GM12878 (cell line): ENCODE measurements around the gene STK39. TPM values are rescaled to one million over a fixed set of nuclear protein-coding genes. Genes with fewer than 3 reads are reported as not detected.

Source experiments
- ATAC-seq: fragments of 200-7000 bp; cut with Tn5 transposase; 3 replicates; pipeline ENCODE4 v1.9.1; 2020; ENCODE audit warnings: mild to moderate bottlenecking, moderate library complexity
- BruUV-seq: library from RNA; stranded (reverse); fragments of 400-500 nt; replicated peaks from 2 replicates; lab custom pipeline; 2021; lab: Mats Ljungman, UMichigan
- CTCF ChIA-PET: fragments of 300-600 bp; sonication (Branson Sonifier 250); formaldehyde crosslinking; extraction: SDS; loops from one replicate; lab custom pipeline; 2021; ENCODE audit warnings: inconsistent platforms; lab: Yijun Ruan, JAX
- POLR2A ChIA-PET: fragments of 350-600 bp; formaldehyde crosslinking; extraction: SDS; loops from one replicate; lab custom pipeline; 2021; ENCODE audit warnings: inconsistent platforms; lab: Charles Lee
- RAD21 ChIA-PET: fragments of 300-600 bp; sonication (Branson Sonifier 250); formaldehyde crosslinking; loops from one replicate; lab custom pipeline; 2023; ENCODE audit warnings: antibody characterized with exemption; ENCODE audit not compliant: unreplicated experiment; lab: Charles Lee
- SMC1A ChIA-PET: fragments of 300-600 bp; sonication (Branson Sonifier 250); formaldehyde crosslinking; loops from one replicate; lab custom pipeline; 2023; ENCODE audit not compliant: unreplicated experiment, uncharacterized antibody; lab: Charles Lee
- DNase-seq: peaks from one replicate; pipeline ENCODE4 v3.0.0-alpha.2; 2011; ENCODE audit warnings: low read depth, low spot score
- FAIRE-seq: peaks from 3 replicates; lab custom pipeline; 2011; peaks lifted over from hg19 to GRCh38; lab: Jason Lieb, UNC
- H2AFZ ChIP-seq: 2 replicates; pipeline ENCODE4 v1.6.0; 2011; ENCODE audit warnings: low read depth, low read length, control low read depth; ENCODE audit not compliant: control insufficient read depth
- H3K27ac ChIP-seq: 2 replicates; pipeline ENCODE4 v1.5.1; 2011; ENCODE audit warnings: control low read depth; ENCODE audit not compliant: control insufficient read depth, insufficient read depth
- H3K27me3 ChIP-seq, 2 experiments: replicated peaks in 1 of 2; 2 replicates each; pipeline versions ENCODE4 v1.6.0 to v1.6.1; 2011; ENCODE audit warnings: low read length in 1 of 2; ENCODE audit not compliant: control insufficient read depth in 2 of 2, insufficient read depth in 2 of 2
- H3K36me3 ChIP-seq, 2 experiments: 2 replicates each; pipeline ENCODE4 v1.5.1; 2011; ENCODE audit warnings: low read length in 1 of 2; ENCODE audit not compliant: control insufficient read depth in 2 of 2, insufficient read depth in 2 of 2
- H3K4me1 ChIP-seq: 2 replicates; pipeline ENCODE4 v1.6.1; 2011; ENCODE audit warnings: mild to moderate bottlenecking, low read length, moderate library complexity, mixed read lengths; ENCODE audit not compliant: control insufficient read depth, insufficient read depth
- H3K4me2 ChIP-seq: 2 replicates; pipeline ENCODE4 v1.6.0; 2011; ENCODE audit warnings: control low read depth; ENCODE audit not compliant: control insufficient read depth, insufficient read depth
- H3K4me3 ChIP-seq: fragments of 200-600 bp; sonication (generic); 2 replicates; pipeline ENCODE4 v1.5.1; 2016
- H3K79me2 ChIP-seq: 2 replicates; pipeline ENCODE4 v1.6.0; 2011; ENCODE audit warnings: low read length; ENCODE audit not compliant: control insufficient read depth, insufficient read depth
- H3K9ac ChIP-seq: 2 replicates; pipeline ENCODE4 v1.8.0; 2011; ENCODE audit warnings: low read length, control low read depth, mixed read lengths; ENCODE audit not compliant: control insufficient read depth, insufficient read depth
- H3K9me3 ChIP-seq: replicated peaks from 3 replicates; pipeline ENCODE4 v1.5.1; 2011; ENCODE audit warnings: mild to moderate bottlenecking, low read length; ENCODE audit not compliant: control insufficient read depth, insufficient read depth
- H4K20me1 ChIP-seq: 2 replicates; pipeline ENCODE4 v1.6.0; 2011; ENCODE audit not compliant: control insufficient read depth, insufficient read depth
- HDAC2 ChIP-seq: fragments of 200-600 bp; sonication (generic); IDR thresholded peaks from 2 replicates; pipeline ENCODE4 v1.6.1; 2017
- MTA2 ChIP-seq: fragments of 450-650 bp; IDR thresholded peaks from 2 replicates; pipeline ENCODE4 v1.6.1; 2016; ENCODE audit warnings: low read depth, mild to moderate bottlenecking, moderate library complexity
- NRF1 ChIP-seq: conservative IDR thresholded peaks from 2 replicates; pipeline ENCODE4 v1.6.1; 2011; ENCODE audit warnings: mild to moderate bottlenecking, low read depth, low read length, improper control_type of control experiment
- PAX8 ChIP-seq: fragments of 450-650 bp; IDR thresholded peaks from 2 replicates; pipeline ENCODE4 v1.6.1; 2017; ENCODE audit warnings: mild to moderate bottlenecking, moderate library complexity
- POU2F2 ChIP-seq: IDR thresholded peaks from 3 replicates; pipeline ENCODE4 v1.6.1; 2011; ENCODE audit warnings: low read depth, mild to moderate bottlenecking, low read length, borderline replicate concordance
- WRNIP1 ChIP-seq: IDR thresholded peaks from 2 replicates; pipeline ENCODE4 v1.6.1; 2011; ENCODE audit warnings: low read depth, low read length, improper control_type of control experiment, borderline replicate concordance
- ZNF24 ChIP-seq: fragments of 450-650 bp; IDR thresholded peaks from 2 replicates; pipeline ENCODE4 v1.6.1; 2017; ENCODE audit warnings: antibody characterized with exemption, mild to moderate bottlenecking
- ZNF274 ChIP-seq: IDR thresholded peaks from one replicate; pipeline ENCODE4 v1.8.0; 2011; ENCODE audit not compliant: insufficient read length, insufficient read depth
- WGBS: methylation state at CpG from one replicate; pipeline ENCODE4 v1.1.6; 2016; ENCODE audit warnings: low lambda C conversion rate; ENCODE audit not compliant: insufficient replicate concordance, insufficient coverage; ENCODE audit errors: missing lambda C conversion rate; 5-methylcytosine and 5-hydroxymethylcytosine counted together
- in situ Hi-C: fragments of 300-500 bp; cut with MboI; formaldehyde crosslinking; loops from 9 replicates; pipeline ENCODE4 v1.14.3; 2018; ENCODE audit warnings: mixed read lengths
- intact Hi-C: fragments of 100-400 bp; cut with micrococcal nuclease; formaldehyde crosslinking; loops from one replicate; pipeline ENCODE4 v1.14.2; 2022; ENCODE audit not compliant: unreplicated experiment
- polyA plus RNA-seq, 11 experiments: library from polyadenylated mRNA; depleted of rRNA in 4 of 11; unstranded in 6 of 11; stranded (reverse) in 5 of 11; fragments of >200 nt; fragmentation: Nextera tagmentation in 4 of 11; fragmentation: Illumina TruSeq in 1 of 11; extraction: Ambion mirVana in 4 of 11; extraction: Trizol in 1 of 11; gene quantifications; 1 replicate in 1 of 11; 2 replicates in 10 of 11; pipeline versions ENCODE4 v1.2.1 to v1.2.3, GENCODE V29; 2011 to 2016; ENCODE audit warnings: inconsistent platforms in 2 of 11, missing spikeins in 2 of 11, low read depth in 1 of 11
- total RNA-seq, 4 experiments: library from RNA; depleted of rRNA in 3 of 4; stranded (reverse); fragments of >200 nt in 3 of 4; fragmentation: Illumina TruSeq in 1 of 4; extraction: Trizol in 1 of 4; gene quantifications; 2 replicates each; pipeline versions ENCODE4 v1.2.1 to v1.2.3, GENCODE V29; 2013 to 2021
- TF ChIP-seq, protein P1 (sequence below): fragments of 450-650 bp; formaldehyde crosslinking; IDR thresholded peaks from 2 replicates; pipeline ENCODE4 v1.4.0; 2022; ENCODE audit warnings: mild to moderate bottlenecking, moderate library complexity
- TF ChIP-seq, protein P2 (sequence below): fragments of 450-650 bp; IDR thresholded peaks from 2 replicates; pipeline ENCODE4 v1.6.1; 2017; ENCODE audit warnings: borderline replicate concordance
- TF ChIP-seq, protein P3 (sequence below): fragments of 450-650 bp; IDR thresholded peaks from 2 replicates; pipeline ENCODE4 v1.6.1; 2018; ENCODE audit warnings: borderline replicate concordance, mild to moderate bottlenecking; ENCODE audit not compliant: partially characterized antibody
- TF ChIP-seq, protein P4 (sequence below): IDR thresholded peaks from 2 replicates; pipeline ENCODE4 v1.6.1; 2011; ENCODE audit warnings: low read depth, mild to moderate bottlenecking, low read length, moderate library complexity, borderline replicate concordance; ENCODE audit errors: extremely low read depth
- TF ChIP-seq, protein P5 (sequence below): fragments of 450-650 bp; IDR thresholded peaks from 2 replicates; pipeline ENCODE4 v1.6.1; 2017; ENCODE audit warnings: antibody characterized with exemption, mild to moderate bottlenecking, moderate library complexity

Gene STK39
- total and polyA plus RNA-seq, 10 of the 15 experiments (the other 5 are each of a cell fraction or from before 2014, with no cell fraction given): 0.03 to 0.21 (median 0.07) TPM; not detected in 5

DNA sequence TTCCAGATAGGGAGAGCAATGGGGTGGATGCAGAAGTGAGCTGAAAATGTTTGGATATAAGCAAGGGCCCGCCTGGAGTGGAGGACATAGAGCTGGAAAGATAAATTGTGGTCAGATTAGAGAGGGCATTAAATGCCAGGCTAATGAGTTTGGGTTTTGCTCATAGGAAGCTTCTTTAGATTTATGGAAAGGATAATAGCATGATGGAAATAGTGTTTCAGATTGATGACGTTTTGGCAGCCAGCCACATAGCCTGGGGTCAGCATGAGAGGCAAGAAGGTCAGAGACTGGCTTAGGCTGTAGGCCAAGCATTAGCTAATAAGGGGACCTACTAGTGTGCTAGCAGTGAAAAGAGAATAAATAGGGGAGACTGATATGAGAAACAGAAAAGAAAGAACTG lies 321.6 kb downstream of the STK39 start:
- no peak overlapping the region for H2AFZ ChIP-seq
- ATAC-seq (no peak), FAIRE-seq (no peak), DNase-seq (no peak)
- no peak overlapping the region for H3K27ac ChIP-seq
- intact Hi-C loops (no loop called here), in situ Hi-C loops (no loop called here)
- H3K9me3 ChIP-seq: no peaks in the 10 kb centered on the region
- no peak overlapping the region for H3K4me3 ChIP-seq
- no peaks in the 10 kb centered on the region for H4K20me1 ChIP-seq
- ChIA-PET POLR2A (no interaction called here), RAD21 (no interaction called here), CTCF (no interaction called here), SMC1A (interaction anchor here (1.4 kb wide), 1 partner anchor 12 kb away, joined by 3 read pairs; no protein-coding TSS in a partner anchor)
- H3K79me2 ChIP-seq: no peaks in the 10 kb centered on the region
- no TSS peak for BruUV-seq
- H3K36me3 ChIP-seq: no peaks in the 10 kb centered on the region
- H3K27me3 ChIP-seq: no peaks in the 10 kb centered on the region
- H3K9ac ChIP-seq: no peak overlapping the region
- H3K4me2 ChIP-seq: no peak overlapping the region
- H3K4me1 ChIP-seq: no peaks in the 10 kb centered on the region
- 3% methylated on average over 2 of the region's 2 CpGs for WGBS
- TF ChIP-seq POU2F2: no peak
- no peak for TF ChIP-seq ZNF274
- TF ChIP-seq HDAC2: no peak
- TF ChIP-seq WRNIP1: no peak
- no peak for TF ChIP-seq ZNF24
- TF ChIP-seq NRF1: no peak
- no peak for TF ChIP-seq PAX8
- TF ChIP-seq, protein P1, sequence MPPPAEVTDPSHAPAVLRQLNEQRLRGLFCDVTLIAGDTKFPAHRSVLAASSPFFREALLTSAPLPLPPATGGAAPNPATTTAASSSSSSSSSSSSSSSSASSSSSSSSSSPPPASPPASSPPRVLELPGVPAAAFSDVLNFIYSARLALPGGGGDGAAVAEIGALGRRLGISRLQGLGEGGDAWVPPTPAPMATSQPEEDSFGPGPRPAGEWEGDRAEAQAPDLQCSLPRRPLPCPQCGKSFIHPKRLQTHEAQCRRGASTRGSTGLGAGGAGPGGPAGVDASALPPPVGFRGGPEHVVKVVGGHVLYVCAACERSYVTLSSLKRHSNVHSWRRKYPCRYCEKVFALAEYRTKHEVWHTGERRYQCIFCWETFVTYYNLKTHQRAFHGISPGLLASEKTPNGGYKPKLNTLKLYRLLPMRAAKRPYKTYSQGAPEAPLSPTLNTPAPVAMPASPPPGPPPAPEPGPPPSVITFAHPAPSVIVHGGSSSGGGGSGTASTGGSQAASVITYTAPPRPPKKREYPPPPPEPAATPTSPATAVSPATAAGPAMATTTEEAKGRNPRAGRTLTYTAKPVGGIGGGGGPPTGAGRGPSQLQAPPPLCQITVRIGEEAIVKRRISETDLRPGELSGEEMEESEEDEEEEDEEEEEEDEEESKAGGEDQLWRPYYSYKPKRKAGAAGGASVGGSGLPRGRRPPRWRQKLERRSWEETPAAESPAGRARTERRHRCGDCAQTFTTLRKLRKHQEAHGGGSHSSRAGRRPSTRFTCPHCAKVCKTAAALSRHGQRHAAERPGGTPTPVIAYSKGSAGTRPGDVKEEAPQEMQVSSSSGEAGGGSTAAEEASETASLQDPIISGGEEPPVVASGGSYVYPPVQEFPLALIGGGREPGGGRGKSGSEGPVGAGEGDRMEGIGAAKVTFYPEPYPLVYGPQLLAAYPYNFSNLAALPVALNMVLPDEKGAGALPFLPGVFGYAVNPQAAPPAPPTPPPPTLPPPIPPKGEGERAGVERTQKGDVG: no peak
- TF ChIP-seq MTA2: no peak
- TF ChIP-seq, protein P2, sequence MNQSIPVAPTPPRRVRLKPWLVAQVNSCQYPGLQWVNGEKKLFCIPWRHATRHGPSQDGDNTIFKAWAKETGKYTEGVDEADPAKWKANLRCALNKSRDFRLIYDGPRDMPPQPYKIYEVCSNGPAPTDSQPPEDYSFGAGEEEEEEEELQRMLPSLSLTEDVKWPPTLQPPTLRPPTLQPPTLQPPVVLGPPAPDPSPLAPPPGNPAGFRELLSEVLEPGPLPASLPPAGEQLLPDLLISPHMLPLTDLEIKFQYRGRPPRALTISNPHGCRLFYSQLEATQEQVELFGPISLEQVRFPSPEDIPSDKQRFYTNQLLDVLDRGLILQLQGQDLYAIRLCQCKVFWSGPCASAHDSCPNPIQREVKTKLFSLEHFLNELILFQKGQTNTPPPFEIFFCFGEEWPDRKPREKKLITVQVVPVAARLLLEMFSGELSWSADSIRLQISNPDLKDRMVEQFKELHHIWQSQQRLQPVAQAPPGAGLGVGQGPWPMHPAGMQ: no peak
- TF ChIP-seq, protein P3, sequence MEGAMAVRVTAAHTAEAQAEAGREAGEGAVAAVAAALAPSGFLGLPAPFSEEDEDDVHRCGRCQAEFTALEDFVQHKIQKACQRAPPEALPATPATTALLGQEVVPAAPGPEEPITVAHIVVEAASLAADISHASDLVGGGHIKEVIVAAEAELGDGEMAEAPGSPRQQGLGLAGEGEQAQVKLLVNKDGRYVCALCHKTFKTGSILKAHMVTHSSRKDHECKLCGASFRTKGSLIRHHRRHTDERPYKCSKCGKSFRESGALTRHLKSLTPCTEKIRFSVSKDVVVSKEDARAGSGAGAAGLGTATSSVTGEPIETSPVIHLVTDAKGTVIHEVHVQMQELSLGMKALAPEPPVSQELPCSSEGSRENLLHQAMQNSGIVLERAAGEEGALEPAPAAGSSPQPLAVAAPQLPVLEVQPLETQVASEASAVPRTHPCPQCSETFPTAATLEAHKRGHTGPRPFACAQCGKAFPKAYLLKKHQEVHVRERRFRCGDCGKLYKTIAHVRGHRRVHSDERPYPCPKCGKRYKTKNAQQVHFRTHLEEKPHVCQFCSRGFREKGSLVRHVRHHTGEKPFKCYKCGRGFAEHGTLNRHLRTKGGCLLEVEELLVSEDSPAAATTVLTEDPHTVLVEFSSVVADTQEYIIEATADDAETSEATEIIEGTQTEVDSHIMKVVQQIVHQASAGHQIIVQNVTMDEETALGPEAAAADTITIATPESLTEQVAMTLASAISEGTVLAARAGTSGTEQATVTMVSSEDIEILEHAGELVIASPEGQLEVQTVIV: no peak
- TF ChIP-seq, protein P4, sequence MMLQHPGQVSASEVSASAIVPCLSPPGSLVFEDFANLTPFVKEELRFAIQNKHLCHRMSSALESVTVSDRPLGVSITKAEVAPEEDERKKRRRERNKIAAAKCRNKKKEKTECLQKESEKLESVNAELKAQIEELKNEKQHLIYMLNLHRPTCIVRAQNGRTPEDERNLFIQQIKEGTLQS: no peak
- TF ChIP-seq, protein P5, sequence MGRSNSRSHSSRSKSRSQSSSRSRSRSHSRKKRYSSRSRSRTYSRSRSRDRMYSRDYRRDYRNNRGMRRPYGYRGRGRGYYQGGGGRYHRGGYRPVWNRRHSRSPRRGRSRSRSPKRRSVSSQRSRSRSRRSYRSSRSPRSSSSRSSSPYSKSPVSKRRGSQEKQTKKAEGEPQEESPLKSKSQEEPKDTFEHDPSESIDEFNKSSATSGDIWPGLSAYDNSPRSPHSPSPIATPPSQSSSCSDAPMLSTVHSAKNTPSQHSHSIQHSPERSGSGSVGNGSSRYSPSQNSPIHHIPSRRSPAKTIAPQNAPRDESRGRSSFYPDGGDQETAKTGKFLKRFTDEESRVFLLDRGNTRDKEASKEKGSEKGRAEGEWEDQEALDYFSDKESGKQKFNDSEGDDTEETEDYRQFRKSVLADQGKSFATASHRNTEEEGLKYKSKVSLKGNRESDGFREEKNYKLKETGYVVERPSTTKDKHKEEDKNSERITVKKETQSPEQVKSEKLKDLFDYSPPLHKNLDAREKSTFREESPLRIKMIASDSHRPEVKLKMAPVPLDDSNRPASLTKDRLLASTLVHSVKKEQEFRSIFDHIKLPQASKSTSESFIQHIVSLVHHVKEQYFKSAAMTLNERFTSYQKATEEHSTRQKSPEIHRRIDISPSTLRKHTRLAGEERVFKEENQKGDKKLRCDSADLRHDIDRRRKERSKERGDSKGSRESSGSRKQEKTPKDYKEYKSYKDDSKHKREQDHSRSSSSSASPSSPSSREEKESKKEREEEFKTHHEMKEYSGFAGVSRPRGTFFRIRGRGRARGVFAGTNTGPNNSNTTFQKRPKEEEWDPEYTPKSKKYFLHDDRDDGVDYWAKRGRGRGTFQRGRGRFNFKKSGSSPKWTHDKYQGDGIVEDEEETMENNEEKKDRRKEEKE: no peak
